Left ventricle myocardium inferior (tissue), 1 donor: ENCODE results near the gene B4GALT2. TPM values are rescaled to one million over a fixed set of nuclear protein-coding genes. Genes with fewer than 3 reads are reported as not detected.

ENCODE experiments used
- DNase-seq: peaks from one replicate; pipeline ENCODE4 v3.0.0-alpha.2; 2020
- H3K27ac ChIP-seq: fragments of 200-600 bp; replicated peaks from 2 replicates; pipeline ENCODE4 v1.8.0; 2021
- H3K27me3 ChIP-seq: fragments of 200-600 bp; 2 replicates; pipeline ENCODE4 v1.8.0; 2021; ENCODE audit warnings: low read depth
- H3K36me3 ChIP-seq: fragments of 200-600 bp; 2 replicates; pipeline ENCODE4 v1.8.0; 2021
- H3K4me1 ChIP-seq: fragments of 200-600 bp; 2 replicates; pipeline ENCODE4 v1.8.0; 2021
- H3K4me3 ChIP-seq: fragments of 200-600 bp; 2 replicates; pipeline ENCODE4 v1.8.0; 2021; ENCODE audit warnings: mild to moderate bottlenecking, moderate library complexity
- H3K9me3 ChIP-seq: fragments of 200-600 bp; replicated peaks from 2 replicates; pipeline ENCODE4 v1.8.0; 2021
- intact Hi-C: fragments of 100-400 bp; cut with micrococcal nuclease; formaldehyde crosslinking; loops from one replicate; pipeline ENCODE4 v1.11.0; 2022
- total RNA-seq: library from RNA; stranded (reverse); fragmentation: NEBNext Ultra II Directional; extraction: Animal tissue kit (Norgen Biotek cat#: 25700); gene quantifications from one replicate; pipeline ENCODE4 v1.2.1, GENCODE V29; 2021
- TF ChIP-seq, protein P1 (sequence below): fragments of 200-600 bp; IDR thresholded peaks from 2 replicates; pipeline ENCODE4 v1.8.0; 2021; ENCODE audit warnings: antibody characterized with exemption, mild to moderate bottlenecking, borderline replicate concordance
- donor health status: DM: no; HTN: yes; CAD: no; lungs with severe emphysema.

The B4GALT2 gene
- total RNA-seq, 1 donor from 2014 or later: 40.3 TPM

DNA sequence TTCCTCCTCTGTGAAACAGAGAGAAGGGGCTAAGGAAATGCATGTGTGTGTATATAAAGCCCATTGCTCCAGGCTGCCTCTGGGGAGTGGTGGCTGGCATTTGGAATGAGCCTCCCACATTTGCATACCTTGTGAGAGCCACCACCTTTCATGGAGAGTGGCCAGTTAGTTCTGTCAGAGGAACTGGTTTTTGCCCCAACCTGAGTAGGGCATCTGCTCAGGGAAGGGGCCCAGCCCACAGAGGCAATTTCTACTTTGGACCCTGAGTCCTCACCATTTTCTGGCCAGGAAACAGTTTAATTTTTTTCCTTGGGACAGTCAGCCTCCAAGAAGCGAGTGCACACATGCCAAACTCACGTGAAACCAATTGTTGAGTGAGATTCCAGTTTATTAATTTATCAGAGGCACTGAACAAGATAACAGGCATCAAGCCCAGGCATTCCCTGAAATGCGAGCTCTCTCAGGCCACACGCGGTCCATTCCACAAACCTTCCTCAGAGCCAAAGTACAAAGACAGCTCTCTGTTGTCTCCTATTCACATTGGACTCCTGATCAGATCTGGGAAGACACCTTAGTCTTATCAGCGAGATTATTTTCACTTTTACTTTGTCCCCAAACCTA is 53.3 kb downstream of the B4GALT2 start:
- H3K9me3 ChIP-seq: no peaks in the 10 kb centered on the region
- H3K27ac ChIP-seq: peak overlapping the region; percentile 12
- intact Hi-C loops: no loop called here
- H3K36me3 ChIP-seq: no peaks in the 10 kb centered on the region
- DNase-seq: no peak
- no peaks in the 10 kb centered on the region for H3K27me3 ChIP-seq
- H3K4me1 ChIP-seq: peaks cover 51% of the 10 kb centered on the region
- no peak overlapping the region for H3K4me3 ChIP-seq
- TF ChIP-seq, protein P1, sequence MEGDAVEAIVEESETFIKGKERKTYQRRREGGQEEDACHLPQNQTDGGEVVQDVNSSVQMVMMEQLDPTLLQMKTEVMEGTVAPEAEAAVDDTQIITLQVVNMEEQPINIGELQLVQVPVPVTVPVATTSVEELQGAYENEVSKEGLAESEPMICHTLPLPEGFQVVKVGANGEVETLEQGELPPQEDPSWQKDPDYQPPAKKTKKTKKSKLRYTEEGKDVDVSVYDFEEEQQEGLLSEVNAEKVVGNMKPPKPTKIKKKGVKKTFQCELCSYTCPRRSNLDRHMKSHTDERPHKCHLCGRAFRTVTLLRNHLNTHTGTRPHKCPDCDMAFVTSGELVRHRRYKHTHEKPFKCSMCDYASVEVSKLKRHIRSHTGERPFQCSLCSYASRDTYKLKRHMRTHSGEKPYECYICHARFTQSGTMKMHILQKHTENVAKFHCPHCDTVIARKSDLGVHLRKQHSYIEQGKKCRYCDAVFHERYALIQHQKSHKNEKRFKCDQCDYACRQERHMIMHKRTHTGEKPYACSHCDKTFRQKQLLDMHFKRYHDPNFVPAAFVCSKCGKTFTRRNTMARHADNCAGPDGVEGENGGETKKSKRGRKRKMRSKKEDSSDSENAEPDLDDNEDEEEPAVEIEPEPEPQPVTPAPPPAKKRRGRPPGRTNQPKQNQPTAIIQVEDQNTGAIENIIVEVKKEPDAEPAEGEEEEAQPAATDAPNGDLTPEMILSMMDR: no peak

DNA sequence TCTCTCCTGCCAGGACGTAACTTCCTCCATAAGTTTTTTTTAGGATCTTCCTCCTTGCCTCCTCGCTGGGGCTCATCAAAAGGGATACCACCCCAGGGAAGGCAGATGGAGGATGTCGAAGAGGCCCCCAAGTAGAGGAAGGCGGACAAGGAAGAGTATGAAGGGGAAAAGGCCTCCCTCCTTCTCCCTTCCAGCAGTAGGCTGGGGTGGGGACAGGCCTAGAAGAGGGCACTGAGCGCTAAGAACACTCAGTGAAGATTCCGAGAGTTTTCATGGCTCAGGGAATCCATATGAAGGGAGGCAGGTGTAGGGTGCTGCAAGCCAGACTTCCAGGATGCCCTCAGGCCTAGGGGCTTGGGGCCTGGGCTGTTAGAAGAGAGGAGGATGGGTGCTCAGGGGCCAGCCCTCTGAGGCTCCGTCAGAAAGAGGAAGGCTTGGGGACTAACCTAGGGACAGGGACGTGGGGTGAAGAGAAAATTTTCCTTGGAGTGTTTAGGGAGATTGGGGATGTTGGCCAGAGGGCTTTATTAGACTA is 54.1 kb downstream of the B4GALT2 start:
- Histone ChIP-seq H3K9me3 (no peaks in the 10 kb centered on the region), H3K27ac (no peak overlapping the region), H3K4me1 (peaks cover 51% of the 10 kb centered on the region), H3K27me3 (no peaks in the 10 kb centered on the region), H3K36me3 (no peaks in the 10 kb centered on the region), H3K4me3 (no peak overlapping the region)
- intact Hi-C loops: no loop called here
- no peak for DNase-seq
- TF ChIP-seq, protein P1: no peak

DNA sequence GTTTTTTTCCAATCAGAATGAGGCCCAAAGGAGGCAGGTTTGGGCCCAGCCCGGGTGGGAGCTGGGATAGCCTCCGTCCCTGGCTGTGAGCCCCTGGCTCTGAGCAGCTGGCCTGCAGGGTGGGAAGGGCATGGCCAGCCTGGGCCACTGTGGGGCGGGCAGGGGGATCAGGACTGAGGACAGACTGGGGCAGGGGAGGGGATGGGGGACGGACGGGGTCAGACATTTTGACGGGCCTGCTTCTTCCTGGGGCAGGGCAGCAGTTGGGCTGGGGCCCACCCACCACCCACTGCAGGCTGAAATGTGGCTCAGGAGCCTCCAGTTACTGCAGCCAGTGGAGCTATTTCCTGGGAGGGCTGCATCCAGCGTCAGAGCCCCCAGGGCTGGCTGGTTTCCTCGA is 54.7 kb downstream of the B4GALT2 start:
- intact Hi-C loops: no loop called here
- Histone ChIP-seq H3K27me3 (no peaks in the 10 kb centered on the region), H3K4me1 (peaks cover 51% of the 10 kb centered on the region), H3K27ac (no peak overlapping the region), H3K4me3 (no peak overlapping the region), H3K9me3 (no peaks in the 10 kb centered on the region), H3K36me3 (no peaks in the 10 kb centered on the region)
- TF ChIP-seq, protein P1: no peak
- DNase-seq: no peak

DNA sequence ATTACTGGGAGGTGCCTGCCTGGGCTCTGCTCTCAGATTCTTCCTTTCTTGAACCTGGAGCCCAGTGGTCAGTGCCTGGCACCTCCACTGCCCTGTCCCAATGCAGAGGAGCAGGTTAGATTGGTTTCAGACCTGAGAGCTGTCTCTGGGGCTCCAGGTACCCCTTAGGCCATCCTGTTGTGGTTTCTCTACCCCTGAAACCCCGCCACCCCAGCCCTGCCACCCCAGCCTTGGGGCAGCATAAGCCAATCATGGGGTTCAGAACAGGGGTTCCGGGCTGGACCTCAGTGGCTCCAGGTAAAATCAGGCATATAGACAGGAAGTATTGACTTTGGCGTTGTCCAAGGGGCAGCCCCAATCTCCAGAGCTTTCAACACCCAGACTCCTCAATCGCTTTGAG is 55.4 kb downstream of the B4GALT2 start:
- no peak for DNase-seq
- no peaks in the 10 kb centered on the region for H3K9me3 ChIP-seq
- H3K4me3 ChIP-seq: no peak overlapping the region
- no peaks in the 10 kb centered on the region for H3K27me3 ChIP-seq
- H3K36me3 ChIP-seq: no peaks in the 10 kb centered on the region
- no peak overlapping the region for H3K27ac ChIP-seq
- intact Hi-C loops: no loop called here
- H3K4me1 ChIP-seq: peaks cover 45% of the 10 kb centered on the region
- TF ChIP-seq, protein P1: no peak

DNA sequence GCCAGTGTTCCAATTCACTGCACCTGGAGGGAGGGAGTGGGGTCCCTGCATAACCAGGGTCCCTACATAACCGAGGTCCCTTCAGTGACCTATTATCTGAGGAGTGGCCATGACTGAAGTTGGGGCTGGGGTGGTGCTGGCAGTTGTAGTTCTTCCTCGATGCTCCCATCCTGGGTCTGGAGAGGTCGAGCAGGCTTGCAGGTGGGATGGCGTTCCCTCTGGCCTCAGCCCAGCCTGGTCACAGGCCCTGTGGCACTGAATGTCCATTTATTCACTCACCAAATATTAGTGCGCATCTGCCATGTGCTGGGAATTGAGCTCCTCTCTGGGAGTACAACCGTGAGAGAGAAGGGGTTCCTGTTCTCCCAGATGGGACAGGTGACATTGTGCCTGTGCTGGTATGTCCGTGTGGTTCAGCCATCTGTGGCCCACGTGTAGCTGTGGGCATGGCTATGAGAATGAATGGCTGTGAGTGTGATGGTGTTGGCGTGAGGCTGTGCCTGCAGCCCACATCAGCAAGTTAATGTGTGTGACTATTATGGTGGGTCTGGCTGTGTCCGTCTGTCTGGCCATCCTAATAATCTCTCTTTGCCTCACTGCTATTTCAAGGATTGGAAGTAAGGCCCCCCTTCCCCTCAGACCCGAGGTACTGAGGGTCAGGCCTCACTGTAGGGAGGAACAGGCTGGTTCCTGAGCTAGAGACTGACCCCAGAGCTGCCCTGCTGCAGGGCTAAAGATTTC is 56.1 kb downstream of the B4GALT2 start:
- Histone ChIP-seq H3K4me1 (peaks cover 39% of the 10 kb centered on the region), H3K9me3 (no peaks in the 10 kb centered on the region), H3K27me3 (no peaks in the 10 kb centered on the region), H3K36me3 (no peaks in the 10 kb centered on the region), H3K4me3 (no peak overlapping the region), H3K27ac (peak overlapping the region; percentile 50)
- intact Hi-C loops: no loop called here
- no peak for DNase-seq
- TF ChIP-seq, protein P1: no peak
